Transverse colon (tissue), 4 donors: ENCODE results near the gene FSTL1.

Source experiments
- CTCF ChIP-seq, 5 experiments: fragments of 200-600 bp in 3 of 5; fragments of 450-650 bp in 2 of 5; sonication (generic) in 3 of 5; IDR thresholded peaks; 1 replicate in 2 of 5; 2 replicates in 3 of 5; pipeline ENCODE4 v1.5.1; 2016 to 2017; ENCODE audit warnings: antibody characterized with exemption in 5 of 5, inconsistent platforms in 3 of 5, mild to moderate bottlenecking in 2 of 5, moderate library complexity in 1 of 5
- EP300 ChIP-seq: sonication (generic); formaldehyde crosslinking; IDR thresholded peaks from one replicate; pipeline ENCODE4 v1.6.1; 2017; ENCODE audit warnings: antibody characterized with exemption, low read depth
- POLR2A ChIP-seq: fragments of 450-650 bp; IDR thresholded peaks from one replicate; pipeline ENCODE4 v1.6.1; 2016; ENCODE audit warnings: antibody characterized with exemption, mild to moderate bottlenecking, moderate library complexity
- POLR2AphosphoS5 ChIP-seq, 3 donors: sonication (generic); formaldehyde crosslinking; IDR thresholded peaks; one replicate each; pipeline ENCODE4 v1.6.1; 2016; ENCODE audit warnings: antibody characterized with exemption in 3 of 3

DNA sequence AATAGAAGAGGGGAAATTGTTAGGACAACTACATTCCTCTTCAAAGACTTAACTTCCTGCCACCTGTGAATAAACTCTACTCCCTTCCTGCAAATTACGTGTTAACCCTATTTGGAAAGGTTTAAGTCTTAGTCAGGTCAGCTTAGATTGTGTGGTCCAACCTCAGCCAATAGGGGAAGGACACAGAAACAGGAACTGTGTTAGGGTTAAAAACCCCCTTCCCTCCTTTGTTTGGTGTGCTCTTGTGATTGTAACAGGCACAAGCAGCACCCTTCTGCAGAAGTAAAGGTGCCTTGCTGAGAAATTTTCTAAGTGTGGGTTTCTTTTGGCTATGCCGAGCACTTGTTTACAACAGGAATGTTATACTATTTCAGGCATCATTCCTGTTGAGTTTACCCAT lies 45.0 kb upstream of the FSTL1 start:
- TF ChIP-seq CTCF (IDR thresholded peaks at IDR 0.05) (no peak), POLR2AphosphoS5 (IDR thresholded peaks at IDR 0.05) (no peak), POLR2A (no peak), EP300 (no peak)
